Measurements from ENCODE around the gene DLGAP3. TPM values are rescaled to one million over a fixed set of nuclear protein-coding genes. Genes with fewer than 3 reads are reported as not detected.

DLGAP3 gene
- total RNA-seq, 1 donor: not detected

GRCh38 chr1:34925730-34926129 lies 3.7 kb downstream of the DLGAP3 start:
- Histone ChIP-seq H3K4me2 (ENCODE audit: insufficient read depth, low read length) (no peak overlapping the region), H3K4me1 (ENCODE audit: insufficient read depth, low read length) (no peaks in the 10 kb centered on the region), H3K79me2 (ENCODE audit: insufficient read depth, low read length) (no peaks in the 10 kb centered on the region), H3K36me3 (ENCODE audit: insufficient read depth, low read length) (no peaks in the 10 kb centered on the region), H3K4me3 (ENCODE audit: insufficient read depth, low read length) (no peak overlapping the region), H3K27me3 (ENCODE audit: insufficient read depth, low read length) (peaks cover 44% of the 10 kb centered on the region), H3K9me3 (ENCODE audit: low read depth, low read length) (no peaks in the 10 kb centered on the region), H2AFZ (ENCODE audit: low read length) (no peak overlapping the region), H4K20me1 (ENCODE audit: insufficient read depth, low read length) (no peaks in the 10 kb centered on the region), H3K27ac (ENCODE audit: low read depth, low read length) (no peak overlapping the region)
- DNase-seq (ENCODE audit: insufficient read length, low spot score, missing footprints): no peak
- TF ChIP-seq, protein P1, sequence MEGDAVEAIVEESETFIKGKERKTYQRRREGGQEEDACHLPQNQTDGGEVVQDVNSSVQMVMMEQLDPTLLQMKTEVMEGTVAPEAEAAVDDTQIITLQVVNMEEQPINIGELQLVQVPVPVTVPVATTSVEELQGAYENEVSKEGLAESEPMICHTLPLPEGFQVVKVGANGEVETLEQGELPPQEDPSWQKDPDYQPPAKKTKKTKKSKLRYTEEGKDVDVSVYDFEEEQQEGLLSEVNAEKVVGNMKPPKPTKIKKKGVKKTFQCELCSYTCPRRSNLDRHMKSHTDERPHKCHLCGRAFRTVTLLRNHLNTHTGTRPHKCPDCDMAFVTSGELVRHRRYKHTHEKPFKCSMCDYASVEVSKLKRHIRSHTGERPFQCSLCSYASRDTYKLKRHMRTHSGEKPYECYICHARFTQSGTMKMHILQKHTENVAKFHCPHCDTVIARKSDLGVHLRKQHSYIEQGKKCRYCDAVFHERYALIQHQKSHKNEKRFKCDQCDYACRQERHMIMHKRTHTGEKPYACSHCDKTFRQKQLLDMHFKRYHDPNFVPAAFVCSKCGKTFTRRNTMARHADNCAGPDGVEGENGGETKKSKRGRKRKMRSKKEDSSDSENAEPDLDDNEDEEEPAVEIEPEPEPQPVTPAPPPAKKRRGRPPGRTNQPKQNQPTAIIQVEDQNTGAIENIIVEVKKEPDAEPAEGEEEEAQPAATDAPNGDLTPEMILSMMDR (IDR thresholded peaks at IDR 0.05; ENCODE audit: extremely low read depth, low read depth, low read length): no peak

GRCh38 chr1:34924759-34925555 lies 4.5 kb downstream of the DLGAP3 start:
- Histone ChIP-seq H3K9me3 (ENCODE audit: low read depth, low read length) (no peaks in the 10 kb centered on the region), H3K4me3 (ENCODE audit: insufficient read depth, low read length) (no peak overlapping the region), H3K4me2 (ENCODE audit: insufficient read depth, low read length) (no peak overlapping the region), H4K20me1 (ENCODE audit: insufficient read depth, low read length) (no peaks in the 10 kb centered on the region), H2AFZ (ENCODE audit: low read length) (no peak overlapping the region), H3K27ac (ENCODE audit: low read depth, low read length) (no peak overlapping the region), H3K4me1 (ENCODE audit: insufficient read depth, low read length) (no peaks in the 10 kb centered on the region), H3K27me3 (ENCODE audit: insufficient read depth, low read length) (peaks cover 38% of the 10 kb centered on the region), H3K79me2 (ENCODE audit: insufficient read depth, low read length) (no peaks in the 10 kb centered on the region), H3K36me3 (ENCODE audit: insufficient read depth, low read length) (no peaks in the 10 kb centered on the region)
- peak; percentile 98 for DNase-seq (ENCODE audit: insufficient read length, low spot score, missing footprints)
- TF ChIP-seq, protein P1 (IDR thresholded peaks at IDR 0.05; ENCODE audit: extremely low read depth, low read depth, low read length): no peak

DNA sequence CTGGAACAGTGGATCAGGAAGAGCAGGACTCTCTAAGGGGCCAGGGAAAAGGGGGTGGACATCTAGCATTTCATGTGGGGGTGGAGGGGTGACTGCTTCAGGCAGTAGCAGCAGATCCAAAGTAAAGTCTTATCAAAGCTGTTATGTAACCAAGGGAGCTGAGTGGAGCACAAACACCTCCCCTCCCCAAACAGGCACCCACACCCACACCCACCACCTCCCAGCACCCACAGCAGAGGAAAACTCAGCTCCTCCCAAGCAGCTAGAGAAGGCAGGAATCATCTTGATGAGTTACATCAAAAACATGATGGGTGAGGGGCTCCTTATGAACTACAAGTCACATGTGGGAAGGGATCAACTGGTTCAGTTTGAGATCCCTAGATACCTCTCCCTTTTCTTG lies 6.0 kb downstream of the DLGAP3 start:
- peaks cover 27% of the 10 kb centered on the region for H3K27me3 ChIP-seq (ENCODE audit: insufficient read depth, low read length)
- no peaks in the 10 kb centered on the region for H4K20me1 ChIP-seq (ENCODE audit: insufficient read depth, low read length)
- DNase-seq (ENCODE audit: insufficient read length, low spot score, missing footprints): no peak
- H3K4me3 ChIP-seq (ENCODE audit: insufficient read depth, low read length): no peak overlapping the region
- H3K9me3 ChIP-seq (ENCODE audit: low read depth, low read length): no peaks in the 10 kb centered on the region
- TF ChIP-seq, protein P1 (IDR thresholded peaks at IDR 0.05; ENCODE audit: extremely low read depth, low read depth, low read length): no peak
- H3K36me3 ChIP-seq (ENCODE audit: insufficient read depth, low read length): no peaks in the 10 kb centered on the region
- H3K27ac ChIP-seq (ENCODE audit: low read depth, low read length): no peak overlapping the region
- no peak overlapping the region for H2AFZ ChIP-seq (ENCODE audit: low read length)
- H3K4me2 ChIP-seq (ENCODE audit: insufficient read depth, low read length): no peak overlapping the region
- H3K79me2 ChIP-seq (ENCODE audit: insufficient read depth, low read length): no peaks in the 10 kb centered on the region
- H3K4me1 ChIP-seq (ENCODE audit: insufficient read depth, low read length): no peaks in the 10 kb centered on the region

- no peaks in the 10 kb centered on the region for H4K20me1 ChIP-seq (ENCODE audit: insufficient read depth, low read length)
- H3K36me3 ChIP-seq (ENCODE audit: insufficient read depth, low read length): no peaks in the 10 kb centered on the region
- H3K4me2 ChIP-seq (ENCODE audit: insufficient read depth, low read length): no peak overlapping the region
- no peaks in the 10 kb centered on the region for H3K9me3 ChIP-seq (ENCODE audit: low read depth, low read length)
- H3K4me3 ChIP-seq (ENCODE audit: insufficient read depth, low read length): no peak overlapping the region
- H3K27me3 ChIP-seq (ENCODE audit: insufficient read depth, low read length): peaks cover 9% of the 10 kb centered on the region
- no peak overlapping the region for H2AFZ ChIP-seq (ENCODE audit: low read length)
- TF ChIP-seq, protein P1 (IDR thresholded peaks at IDR 0.05; ENCODE audit: extremely low read depth, low read depth, low read length): no peak
- H3K4me1 ChIP-seq (ENCODE audit: insufficient read depth, low read length): no peaks in the 10 kb centered on the region
- DNase-seq (ENCODE audit: insufficient read length, low spot score, missing footprints): peak; percentile 60
- H3K79me2 ChIP-seq (ENCODE audit: insufficient read depth, low read length): no peaks in the 10 kb centered on the region
- no peak overlapping the region for H3K27ac ChIP-seq (ENCODE audit: low read depth, low read length)
Measured at GRCh38 chr1:34918977-34919561, 10.4 kb downstream of the DLGAP3 start.
